ENCODE measurements around the gene ADTRP.

ADTRP gene

DNA sequence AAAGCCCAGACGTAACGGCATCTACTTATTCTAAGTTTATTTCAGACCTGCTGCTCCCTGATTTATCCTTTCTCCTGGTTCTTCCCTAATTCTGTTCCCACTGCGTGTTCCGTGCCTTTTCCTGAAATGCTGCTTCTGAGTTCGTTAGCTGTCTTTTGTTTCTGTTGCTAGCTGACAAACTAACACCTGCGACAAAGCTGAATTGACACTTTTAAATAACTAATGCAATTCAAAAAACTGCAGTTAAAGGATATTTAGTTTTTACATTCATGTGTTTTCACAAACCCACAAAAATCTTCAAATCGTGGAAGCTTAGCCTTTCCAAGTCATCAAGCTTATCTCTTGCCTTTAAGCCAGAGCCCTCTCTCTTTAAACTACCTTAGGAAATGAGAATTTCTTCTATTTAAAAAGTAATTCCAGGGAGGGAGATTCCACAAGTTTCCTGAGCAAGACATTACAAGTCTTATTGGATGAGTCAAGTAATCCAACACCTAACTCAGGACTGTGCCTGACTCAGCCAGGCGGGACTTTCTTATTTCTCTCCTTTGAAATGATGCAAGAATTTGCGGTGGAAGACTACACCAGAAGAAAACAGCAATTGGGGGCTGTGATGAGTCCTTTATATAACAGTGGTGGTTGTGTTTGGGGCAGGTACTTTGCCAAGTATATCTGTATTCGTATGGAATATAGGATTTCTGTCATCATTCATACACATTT, 6.3 kb downstream of the ADTRP start:
- no peak for DNase-seq

DNA sequence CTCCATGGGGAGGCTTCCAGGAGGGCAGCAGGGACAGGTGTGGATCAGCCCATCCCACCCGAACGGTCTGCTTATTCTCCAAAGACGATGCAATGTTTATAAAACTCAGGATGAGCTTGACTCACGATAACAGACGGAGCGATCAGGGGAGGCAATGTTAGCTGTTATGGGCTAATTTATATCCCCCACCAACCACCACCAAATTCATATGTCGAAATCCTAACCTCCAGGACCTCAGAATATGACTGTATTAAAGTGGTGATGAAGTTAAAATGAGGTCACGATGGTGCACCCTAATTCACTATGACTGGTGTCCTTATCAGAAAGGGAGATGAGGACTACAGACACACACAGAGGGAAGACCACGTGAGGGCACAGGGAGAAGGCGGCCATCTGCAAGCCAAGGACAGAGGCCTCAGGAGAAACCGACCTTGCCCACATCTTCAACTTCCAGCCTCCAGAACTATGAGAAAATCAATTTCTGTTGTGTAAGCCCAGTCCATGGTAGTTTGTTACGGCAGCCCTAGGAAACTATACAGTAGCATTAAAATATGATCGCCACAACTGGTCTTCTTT, 7.0 kb downstream of the ADTRP start:
- no peak for DNase-seq

DNA sequence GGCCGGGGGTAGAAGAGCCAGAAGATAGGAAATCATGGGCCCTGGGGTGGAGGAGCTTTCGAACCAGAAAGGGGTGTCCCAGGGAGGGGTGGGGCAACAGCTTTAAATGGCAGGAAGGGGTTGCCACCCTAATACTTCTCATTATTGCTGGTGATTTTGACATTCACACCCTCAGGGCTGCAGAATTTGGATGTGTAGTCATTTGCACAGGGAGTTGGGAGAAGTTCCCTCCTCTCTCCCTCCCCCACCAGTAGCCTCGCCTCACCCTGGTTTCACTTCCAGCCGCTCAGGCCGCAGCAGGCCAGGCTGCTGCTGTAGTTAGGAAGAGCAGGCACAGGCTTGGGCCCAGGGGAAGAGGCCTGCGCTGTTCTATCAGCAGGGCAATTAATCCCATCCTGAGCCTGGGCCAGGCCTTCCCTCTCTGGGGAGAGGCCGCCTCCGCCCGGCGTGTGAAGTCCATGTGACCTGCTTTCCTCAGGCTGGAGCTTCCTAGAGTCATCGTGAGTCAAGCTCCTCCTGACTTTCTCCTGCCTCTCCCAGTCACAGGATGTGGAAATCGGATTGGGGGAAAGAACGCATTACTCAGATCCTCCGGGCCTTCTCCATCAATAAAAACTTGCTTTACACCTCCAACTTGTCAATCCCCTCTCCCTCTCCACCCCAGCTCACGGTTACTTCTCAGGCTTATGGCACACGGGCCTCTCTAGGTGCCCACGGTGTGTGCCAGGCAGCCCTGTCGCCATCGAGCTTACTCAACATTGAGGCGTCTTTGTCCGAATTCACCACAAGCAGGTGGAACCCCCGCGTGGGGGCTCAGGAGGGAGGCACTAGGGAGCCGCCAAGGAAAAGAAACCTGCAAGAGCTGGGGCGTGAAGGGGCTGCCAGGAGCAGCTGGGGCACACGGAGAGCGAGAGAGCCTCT, 7.8 kb downstream of the ADTRP start:
- no peak for DNase-seq

DNA sequence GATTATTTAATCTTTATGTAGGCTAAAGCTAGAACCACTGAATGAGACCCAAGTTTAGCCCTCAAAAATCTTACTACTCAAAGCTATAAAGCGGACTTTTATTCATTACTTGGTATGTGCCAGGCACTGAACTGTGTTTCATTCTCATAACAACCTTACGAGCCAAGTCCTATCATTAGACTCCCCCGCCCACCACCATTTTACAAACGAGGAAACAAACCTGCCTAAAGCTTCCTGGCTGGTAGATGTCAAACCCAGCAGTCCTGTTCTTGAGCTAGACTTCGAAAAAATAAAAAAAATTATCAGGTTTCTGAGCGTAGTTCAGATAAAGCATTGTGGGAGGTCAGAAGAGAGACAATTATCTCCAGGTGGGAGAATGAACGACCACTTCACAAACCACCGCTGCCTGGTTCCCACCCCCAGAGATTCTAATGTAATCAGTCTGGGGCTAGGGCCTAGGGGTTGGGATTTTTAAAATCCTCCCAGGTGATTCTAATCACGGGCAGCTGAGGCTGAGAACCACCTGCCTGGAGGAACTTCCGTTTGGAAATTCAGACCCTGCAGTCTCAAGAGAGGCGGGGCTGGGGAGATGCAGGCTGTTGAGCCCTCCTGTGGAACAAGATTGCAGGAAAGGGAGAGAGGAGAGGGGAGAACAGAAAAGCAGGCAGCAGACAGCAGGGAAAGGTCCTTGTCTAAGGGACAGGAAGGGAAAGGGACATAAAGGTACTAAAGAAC, 8.6 kb downstream of the ADTRP start:
- no peak for DNase-seq

DNA sequence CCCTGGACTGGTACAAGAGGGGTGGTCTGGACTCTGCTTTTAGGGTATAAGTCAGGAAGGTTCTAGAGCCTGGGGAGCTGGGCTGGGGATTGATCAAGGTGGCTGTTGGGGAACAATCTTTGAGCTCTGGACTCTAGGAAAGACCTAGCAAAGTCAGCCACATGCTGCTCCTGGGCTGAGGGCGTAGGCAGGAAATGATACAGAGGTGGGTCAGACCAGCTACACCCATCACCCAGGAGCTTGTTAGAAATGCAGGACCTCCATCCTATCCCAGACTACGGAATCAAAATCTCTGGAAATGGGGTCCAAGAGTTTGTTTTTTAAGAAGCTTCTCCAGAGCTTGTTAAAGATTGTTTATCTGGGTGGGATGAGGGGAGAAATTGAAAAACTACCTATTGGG, 9.4 kb downstream of the ADTRP start:
- no peak for DNase-seq

DNA sequence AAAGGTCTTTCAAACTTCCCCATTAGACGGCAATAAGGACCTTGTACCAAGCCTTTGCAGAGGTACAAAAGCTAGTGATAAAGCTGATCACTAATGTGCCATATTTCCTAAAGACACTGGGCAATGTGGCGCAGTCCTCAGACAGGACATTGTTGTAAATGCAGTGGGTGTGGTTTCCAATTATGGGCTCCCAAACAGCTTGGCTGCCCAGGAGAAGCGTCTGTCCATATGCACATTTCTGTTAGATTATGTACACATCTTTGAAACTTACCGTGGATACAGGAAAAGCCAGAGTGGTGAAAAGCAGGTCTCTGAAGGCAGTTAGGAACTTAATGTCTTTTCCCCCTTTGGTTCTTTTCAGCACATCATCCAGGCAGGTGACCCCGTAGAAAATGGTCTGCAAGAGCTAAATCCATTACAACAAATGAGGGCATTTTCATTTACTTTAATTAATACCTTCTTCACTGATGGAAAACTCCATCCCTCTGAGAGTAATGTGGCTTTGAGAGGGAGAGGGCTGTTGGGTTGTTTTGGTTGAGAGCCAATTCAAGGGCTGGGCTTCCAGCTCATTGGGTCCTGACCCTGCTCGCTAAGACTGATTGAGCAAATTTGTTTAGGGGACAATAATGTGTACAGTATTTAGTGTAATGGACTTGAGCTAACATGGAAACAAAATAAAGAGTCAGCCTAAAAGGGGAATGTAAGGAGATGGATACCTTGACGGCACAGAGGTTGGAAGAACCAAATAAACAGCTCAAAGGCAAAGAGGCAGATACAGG, 10.4 kb downstream of the ADTRP start:
- DNase-seq: no peak

DNA sequence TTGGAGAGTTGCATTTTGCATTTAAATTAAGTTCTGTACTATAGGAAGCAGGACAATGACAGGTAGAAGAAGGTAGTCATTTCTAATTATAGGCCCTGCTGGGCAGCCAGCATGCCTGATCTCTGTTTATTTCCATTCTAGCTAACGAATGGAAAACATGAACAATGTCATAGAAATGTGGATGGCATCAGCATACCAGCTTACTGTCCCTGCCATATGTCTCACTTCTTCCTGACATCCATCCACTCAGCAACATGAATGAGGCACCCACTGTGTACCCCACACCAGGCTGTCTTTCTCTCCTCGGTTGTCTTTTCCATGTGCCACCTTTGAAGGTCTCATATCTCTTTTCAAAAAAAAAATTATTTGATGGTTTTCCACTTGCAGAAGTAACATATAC, 11.1 kb downstream of the ADTRP start:
- no peak for DNase-seq

DNA sequence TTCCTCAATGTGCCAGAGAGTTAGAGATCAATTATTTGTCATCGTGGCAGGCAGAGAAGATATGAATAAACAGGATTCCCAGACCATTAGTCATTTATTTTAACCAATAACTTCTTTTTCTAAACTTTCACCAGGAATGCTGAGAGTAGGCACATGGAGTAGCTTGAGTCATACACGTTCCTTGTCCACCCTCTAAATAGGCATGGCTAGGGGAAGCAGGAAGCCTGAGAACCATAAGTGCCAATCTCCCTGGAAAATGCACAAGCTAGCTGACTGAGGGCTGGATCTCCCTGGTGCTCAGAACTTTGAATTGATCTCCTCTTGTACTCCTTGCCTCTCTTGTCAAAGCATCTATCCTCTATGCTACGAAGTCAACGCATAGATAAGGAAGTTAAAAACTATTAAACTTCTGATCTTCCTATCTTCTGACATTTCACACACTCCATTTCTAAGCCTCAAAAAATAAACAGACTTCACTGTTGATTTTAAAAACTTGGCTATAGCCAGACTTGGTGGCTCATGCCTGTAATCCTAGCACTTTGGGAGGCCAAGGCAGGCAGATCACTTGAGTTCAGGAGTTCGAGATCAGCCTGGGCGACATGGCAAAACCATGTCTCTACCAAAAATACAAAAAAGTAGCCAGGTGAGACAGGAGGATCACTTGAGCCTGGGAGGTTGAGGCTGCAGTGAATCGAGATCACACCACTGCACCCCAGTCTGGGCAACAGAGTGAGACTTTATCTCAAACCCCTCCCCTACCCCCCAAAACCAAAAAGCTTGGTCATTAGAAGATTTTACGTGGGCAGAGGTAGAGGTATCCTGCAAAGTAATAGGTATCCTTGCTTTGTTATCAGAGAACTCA, 11.8 kb downstream of the ADTRP start:
- DNase-seq: no peak

DNA sequence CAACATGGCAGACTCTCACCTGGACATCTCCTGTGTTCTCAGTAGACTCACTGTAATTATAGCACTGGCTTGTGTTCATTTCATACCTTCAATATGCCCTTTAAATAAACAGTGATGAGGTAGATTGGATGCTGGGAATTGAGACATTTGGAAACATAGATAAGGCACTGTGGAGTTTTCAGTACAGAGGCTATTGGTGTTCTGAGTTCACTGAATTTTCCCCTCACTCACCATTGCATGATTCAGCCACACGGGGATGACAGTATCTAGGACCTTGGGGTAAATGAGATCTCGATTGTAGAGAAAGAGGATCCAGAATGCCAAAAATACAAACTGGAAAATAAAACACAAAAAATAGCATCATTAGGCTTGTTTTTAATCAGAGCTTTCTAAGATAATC, 12.6 kb downstream of the ADTRP start:
- no peak for DNase-seq

DNA sequence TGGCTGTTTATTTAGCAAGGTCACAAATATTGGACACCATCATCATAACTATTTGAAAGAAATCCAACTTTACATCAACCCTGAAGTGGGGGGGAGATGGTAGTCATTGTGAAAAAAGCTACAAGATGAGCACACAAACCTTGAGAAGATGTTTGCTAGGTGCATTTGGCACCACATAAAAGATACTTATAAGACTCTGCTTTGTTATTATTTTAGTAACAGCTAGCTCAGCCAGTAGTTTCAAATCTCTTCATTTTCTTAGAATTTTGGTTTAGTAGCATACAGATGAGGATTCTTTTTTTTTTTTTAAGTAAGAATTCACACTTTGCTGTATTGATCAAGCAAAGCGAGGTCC, 14.4 kb downstream of the ADTRP start:
- no peak for DNase-seq

DNA sequence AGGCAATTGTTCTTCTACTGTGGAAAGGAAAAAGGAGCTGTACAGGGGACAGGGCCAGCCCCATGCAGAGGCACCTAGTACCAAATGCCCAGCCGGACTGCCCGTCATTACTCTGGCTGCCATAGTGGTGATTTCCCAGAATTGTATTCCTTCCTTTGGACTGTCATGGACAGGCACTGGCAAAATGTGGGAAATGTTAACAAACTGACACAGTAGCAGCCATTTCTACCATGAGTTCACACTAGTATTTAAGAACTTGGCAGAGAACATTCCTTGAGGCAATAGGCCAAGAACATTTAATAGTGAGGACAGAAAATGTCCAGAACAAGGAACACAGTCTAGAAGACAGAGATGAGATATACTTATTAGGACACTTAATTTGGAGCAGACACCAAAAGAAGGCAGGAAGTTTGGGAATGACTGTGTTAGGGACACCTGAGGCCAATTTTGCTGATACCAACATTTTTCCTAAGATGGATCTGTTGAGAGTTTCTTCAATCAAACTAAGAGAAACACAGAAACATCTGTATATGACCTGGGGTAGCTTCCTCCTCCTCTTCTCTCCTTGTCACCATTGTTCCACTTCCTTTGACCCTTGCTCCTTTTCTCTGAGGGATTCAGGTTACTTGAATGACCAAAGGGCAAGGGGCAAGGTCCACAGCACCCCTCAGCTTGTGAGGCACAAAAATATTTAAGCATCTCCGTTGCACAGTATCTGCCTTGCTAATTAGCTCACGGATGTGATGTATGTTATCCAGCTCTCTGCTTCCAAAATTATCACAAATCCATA, 14.9 kb downstream of the ADTRP start:
- DNase-seq: no peak

DNA sequence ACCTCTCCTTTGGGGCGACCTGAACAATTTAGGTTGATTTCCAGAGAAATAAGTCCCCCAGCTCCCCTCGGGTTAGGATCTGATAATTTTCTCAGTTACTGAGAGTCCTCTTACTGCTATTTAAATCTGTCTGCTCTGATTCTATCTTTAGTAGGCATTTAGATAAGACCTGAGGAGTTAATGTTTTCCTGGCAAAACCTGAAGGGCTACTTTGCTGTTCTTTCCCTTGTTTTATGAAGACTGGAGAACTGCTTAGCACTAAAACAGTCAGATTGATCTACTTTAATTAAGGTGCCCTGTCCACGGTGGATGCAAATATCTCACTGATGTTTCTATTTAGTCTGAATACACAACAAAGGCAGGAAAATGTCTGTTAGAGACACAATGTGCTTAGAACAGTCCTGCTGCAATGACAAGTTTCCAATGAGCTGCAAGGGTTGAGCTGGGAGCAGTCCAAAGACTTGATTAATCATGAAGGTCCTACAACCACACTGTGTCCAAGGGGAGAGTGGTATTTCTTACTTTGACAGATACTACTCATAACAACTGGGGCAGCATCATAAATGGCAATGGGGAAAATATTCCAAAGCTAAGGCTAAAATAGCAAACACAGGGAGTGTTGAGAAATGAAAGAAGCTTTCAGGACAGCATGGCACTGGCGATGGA, 15.7 kb downstream of the ADTRP start:
- DNase-seq: no peak

DNA sequence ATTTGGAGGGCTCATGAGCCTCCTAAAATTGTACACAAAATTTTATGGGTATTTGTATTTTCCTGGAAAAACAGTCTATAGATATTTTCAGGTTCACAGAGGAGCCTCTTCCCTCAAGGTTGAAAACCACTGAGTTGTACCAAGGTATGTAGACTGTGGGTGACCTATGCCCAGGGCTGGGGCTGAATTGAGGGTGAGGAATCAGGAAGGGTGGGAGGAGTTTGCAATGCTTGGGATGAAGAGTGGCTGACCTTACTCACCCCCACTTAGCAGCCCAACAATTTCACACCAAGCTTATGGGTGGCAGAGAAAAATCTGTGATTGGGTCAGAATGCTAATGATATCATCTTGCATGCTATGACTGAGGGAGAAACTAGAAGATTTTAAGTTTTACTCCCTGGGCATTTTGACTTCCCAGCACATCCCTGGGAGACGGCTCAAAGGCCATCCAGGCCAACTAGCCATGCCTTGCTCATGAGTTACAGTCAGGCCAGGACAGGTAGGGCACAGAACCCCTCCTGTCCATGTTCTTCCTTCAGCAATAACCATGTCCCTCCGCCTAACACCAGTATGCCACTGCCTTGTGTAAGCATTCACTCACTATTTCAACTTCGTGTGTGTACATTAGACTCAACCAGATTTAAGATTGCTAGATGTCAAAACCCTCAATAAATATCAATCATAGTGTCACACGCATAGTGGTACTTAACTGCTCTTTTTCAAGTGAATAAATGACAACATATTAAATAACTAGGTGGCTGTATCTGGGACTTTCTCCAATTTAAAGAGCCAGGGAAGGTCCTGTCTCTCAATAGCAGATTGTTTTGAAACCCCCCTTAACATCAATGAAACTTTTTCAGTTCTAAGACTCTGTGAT, 16.6 kb downstream of the ADTRP start:
- DNase-seq: no peak

DNA sequence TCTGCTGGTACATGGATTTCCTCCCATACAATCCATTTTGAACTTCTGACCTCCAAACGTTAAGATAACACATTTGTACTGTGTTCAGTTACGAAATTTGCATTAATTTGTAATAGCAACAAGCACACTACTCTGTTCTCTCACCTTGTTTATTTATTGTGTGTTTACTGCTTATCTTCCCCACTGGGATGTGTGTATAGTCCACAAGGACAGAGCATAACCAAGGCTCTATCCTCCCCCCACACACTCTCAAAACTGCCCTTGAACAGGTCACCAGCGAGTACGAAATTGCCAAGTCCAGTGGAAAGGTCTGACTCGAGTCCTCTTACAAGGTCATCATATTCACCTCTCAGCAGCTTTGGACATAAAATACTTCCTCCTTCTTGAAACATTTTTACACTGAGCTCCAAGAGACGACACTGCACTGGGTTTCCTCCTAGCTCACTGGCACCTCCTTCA, 18.6 kb downstream of the ADTRP start:
- DNase-seq: no peak

DNA sequence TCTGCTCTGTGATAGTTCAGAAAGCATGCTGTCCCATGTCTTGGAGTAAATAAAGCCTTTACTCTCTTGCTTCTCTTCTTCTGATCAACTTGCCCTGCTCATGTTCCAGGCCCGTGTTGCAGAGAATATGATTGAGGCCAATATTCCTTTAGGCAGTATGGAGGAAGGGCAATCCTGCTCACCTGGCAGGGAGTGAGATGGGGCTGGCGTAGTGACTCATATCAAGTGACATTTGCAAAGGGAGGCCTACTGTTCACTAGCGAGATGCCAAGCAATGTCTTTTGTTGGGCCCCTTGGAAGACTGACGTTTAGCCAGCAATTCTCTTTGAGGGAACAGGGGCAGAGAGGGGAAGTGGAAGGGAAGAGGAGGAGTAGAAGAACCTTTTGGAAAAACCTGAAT, 19.7 kb downstream of the ADTRP start:
- DNase-seq: no peak

DNA sequence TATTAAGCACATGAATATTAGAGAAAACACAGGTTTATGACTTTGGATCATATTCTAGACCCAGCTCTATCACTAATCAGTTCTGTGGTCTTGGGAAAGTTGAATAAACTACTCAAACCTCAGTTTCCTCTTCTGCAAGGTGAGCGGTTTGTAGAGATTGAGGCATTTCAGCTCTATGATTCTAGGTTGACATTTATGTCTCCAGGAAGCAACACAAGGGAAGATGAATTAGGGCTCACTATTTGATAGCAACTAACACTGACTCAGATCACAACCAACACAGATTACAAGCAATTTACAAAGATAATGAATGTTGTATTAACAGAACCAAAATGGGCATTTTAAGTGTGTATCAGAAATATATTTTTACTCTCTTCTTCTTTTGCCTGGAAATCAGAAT, 21.9 kb downstream of the ADTRP start:
- no peak for DNase-seq

DNA sequence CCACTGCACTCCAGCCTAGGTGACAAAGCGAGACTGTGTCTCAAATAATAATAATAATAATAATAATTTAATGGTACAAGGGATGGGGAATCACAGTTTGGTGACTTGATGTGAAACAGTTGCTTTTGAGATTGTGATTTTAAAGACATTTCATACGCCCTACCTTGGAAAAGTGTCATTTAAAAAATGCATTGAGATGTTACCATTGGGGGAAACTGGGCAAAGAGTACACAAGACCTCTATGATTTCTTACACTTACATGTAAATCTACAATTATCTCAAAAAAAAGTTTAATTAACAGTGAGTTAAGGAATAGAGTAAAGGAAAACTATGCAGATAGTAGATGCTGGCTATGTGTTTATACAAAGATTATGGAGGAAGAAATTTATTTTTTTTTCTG, 22.3 kb downstream of the ADTRP start:
- no peak for DNase-seq

DNA sequence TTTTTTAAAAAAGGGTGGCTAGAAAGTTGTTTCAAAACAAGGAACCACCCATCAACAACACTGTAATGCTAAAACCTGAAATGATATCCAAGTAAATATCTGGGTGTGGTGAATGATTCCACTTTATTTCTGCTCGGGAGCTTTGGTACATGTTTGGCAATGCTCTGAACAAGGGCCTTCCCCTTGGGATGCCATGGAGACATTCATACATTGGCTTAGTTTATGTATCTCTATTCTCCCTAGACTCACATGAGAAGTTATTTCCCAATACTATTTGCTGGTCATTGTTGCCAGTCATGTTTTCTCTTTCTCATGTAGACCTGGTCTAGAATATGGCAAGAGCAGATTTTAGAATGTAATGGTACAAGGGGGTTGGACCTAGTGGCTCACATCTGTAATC, 22.9 kb downstream of the ADTRP start:
- DNase-seq: no peak

Data from NCI-H1930 (cell line).